ENCODE results near the gene PIP5K1B.

DNA sequence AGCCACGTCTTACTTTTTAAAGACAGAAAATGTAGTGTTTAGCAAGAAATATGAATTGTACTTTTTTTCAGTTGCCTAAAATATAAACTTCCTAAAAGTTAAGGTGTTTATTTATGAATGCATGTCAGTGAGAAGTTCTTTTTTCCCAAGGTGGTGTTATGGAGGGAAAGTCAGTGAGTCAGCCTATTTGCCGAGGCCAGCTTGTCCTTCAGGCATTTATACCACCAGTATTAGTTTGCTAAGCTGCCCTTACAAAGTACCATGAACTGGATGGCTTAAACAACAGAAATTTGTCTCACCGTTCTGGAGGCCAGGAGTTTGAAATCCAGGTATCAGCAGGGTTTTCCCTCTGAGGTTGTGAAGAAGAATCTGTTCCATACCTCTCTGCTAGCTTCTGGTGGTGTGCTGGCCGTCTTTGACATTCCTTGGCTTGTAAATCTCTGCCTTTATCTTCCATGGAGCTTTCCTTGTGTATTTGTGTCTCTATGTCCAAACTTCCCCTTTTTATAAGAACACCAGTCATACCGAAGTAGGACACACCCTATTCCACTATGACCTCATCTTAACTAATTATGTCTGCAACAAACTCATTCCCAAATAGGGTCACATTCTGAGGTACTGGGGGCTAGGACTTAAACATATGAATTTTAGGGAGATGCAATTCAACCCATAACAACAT, 270.5 kb downstream of the PIP5K1B start:
- TF ChIP-seq POLR2AphosphoS5 (IDR thresholded peaks at IDR 0.05; ENCODE audit: low read depth, low read length) (no peak), TCF7L2 (IDR thresholded peaks at IDR 0.05; ENCODE audit: low read depth, low read length) (no peak)
- TF ChIP-seq, protein P1, sequence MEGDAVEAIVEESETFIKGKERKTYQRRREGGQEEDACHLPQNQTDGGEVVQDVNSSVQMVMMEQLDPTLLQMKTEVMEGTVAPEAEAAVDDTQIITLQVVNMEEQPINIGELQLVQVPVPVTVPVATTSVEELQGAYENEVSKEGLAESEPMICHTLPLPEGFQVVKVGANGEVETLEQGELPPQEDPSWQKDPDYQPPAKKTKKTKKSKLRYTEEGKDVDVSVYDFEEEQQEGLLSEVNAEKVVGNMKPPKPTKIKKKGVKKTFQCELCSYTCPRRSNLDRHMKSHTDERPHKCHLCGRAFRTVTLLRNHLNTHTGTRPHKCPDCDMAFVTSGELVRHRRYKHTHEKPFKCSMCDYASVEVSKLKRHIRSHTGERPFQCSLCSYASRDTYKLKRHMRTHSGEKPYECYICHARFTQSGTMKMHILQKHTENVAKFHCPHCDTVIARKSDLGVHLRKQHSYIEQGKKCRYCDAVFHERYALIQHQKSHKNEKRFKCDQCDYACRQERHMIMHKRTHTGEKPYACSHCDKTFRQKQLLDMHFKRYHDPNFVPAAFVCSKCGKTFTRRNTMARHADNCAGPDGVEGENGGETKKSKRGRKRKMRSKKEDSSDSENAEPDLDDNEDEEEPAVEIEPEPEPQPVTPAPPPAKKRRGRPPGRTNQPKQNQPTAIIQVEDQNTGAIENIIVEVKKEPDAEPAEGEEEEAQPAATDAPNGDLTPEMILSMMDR (IDR thresholded peaks at IDR 0.05): no peak
- TF ChIP-seq, protein P2, sequence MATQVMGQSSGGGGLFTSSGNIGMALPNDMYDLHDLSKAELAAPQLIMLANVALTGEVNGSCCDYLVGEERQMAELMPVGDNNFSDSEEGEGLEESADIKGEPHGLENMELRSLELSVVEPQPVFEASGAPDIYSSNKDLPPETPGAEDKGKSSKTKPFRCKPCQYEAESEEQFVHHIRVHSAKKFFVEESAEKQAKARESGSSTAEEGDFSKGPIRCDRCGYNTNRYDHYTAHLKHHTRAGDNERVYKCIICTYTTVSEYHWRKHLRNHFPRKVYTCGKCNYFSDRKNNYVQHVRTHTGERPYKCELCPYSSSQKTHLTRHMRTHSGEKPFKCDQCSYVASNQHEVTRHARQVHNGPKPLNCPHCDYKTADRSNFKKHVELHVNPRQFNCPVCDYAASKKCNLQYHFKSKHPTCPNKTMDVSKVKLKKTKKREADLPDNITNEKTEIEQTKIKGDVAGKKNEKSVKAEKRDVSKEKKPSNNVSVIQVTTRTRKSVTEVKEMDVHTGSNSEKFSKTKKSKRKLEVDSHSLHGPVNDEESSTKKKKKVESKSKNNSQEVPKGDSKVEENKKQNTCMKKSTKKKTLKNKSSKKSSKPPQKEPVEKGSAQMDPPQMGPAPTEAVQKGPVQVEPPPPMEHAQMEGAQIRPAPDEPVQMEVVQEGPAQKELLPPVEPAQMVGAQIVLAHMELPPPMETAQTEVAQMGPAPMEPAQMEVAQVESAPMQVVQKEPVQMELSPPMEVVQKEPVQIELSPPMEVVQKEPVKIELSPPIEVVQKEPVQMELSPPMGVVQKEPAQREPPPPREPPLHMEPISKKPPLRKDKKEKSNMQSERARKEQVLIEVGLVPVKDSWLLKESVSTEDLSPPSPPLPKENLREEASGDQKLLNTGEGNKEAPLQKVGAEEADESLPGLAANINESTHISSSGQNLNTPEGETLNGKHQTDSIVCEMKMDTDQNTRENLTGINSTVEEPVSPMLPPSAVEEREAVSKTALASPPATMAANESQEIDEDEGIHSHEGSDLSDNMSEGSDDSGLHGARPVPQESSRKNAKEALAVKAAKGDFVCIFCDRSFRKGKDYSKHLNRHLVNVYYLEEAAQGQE (IDR thresholded peaks at IDR 0.05; ENCODE audit: insufficient read depth in 1 of 2, low read depth in 2 of 2, low read length in 1 of 2): no peak
